Muscle of leg (tissue), 11 donors: ENCODE results near the gene NEURL2. TPM values are rescaled to one million over a fixed set of nuclear protein-coding genes. Genes with fewer than 3 reads are reported as not detected.
A peak's percentile ranks its signal among the peaks of the same experiment; 100 is the strongest.

Experiments used
- DNase-seq: peaks from one replicate; pipeline ENCODE4 v3.0.0; 2013
- H3K27ac ChIP-seq: one replicate; pipeline ENCODE4 v1.5.1; 2013; ENCODE audit warnings: mild to moderate bottlenecking, low read length, control low read depth
- H3K27me3 ChIP-seq: one replicate; pipeline ENCODE4 v1.6.1; 2013; ENCODE audit warnings: low read length; ENCODE audit not compliant: control insufficient read depth, insufficient read depth
- H3K36me3 ChIP-seq: one replicate; pipeline ENCODE4 v1.6.1; 2013; ENCODE audit warnings: low read length; ENCODE audit not compliant: control insufficient read depth, insufficient read depth
- H3K4me1 ChIP-seq: one replicate; pipeline ENCODE4 v1.6.1; 2013; ENCODE audit warnings: low read length; ENCODE audit not compliant: control insufficient read depth, insufficient read depth
- H3K4me3 ChIP-seq: one replicate; pipeline ENCODE4 v1.5.1; 2013; ENCODE audit warnings: low read length, control low read depth
- H3K9me3 ChIP-seq: replicated peaks from 2 replicates; pipeline ENCODE4 v1.6.1; 2013; ENCODE audit warnings: low read depth, low read length; ENCODE audit not compliant: control insufficient read depth
- WGBS: methylation state at CpG from one replicate; pipeline ENCODE4 v1.1.5; 2013; ENCODE audit warnings: missing lambda C conversion rate; ENCODE audit not compliant: insufficient coverage; 5-methylcytosine and 5-hydroxymethylcytosine counted together
- polyA plus RNA-seq, 8 donors: library from polyadenylated mRNA; unstranded; fragments of 120-200 nt; gene quantifications; one replicate each; pipeline versions ENCODE4 v1.2.1 to v1.2.3, GENCODE V29; 2013; ENCODE audit warnings: inconsistent platforms in 1 of 8, low replicate concordance in 1 of 8; ENCODE audit not compliant: insufficient read length in 8 of 8, insufficient read depth in 1 of 8
- total RNA-seq: library from RNA; stranded (reverse); fragments of 120-200 nt; gene quantifications from one replicate; pipeline ENCODE4 v1.2.4, GENCODE V29; 2013

The NEURL2 gene
- total and polyA plus RNA-seq, 9 donors: 10.3 to 18.8 (median 15.4) TPM

DNA sequence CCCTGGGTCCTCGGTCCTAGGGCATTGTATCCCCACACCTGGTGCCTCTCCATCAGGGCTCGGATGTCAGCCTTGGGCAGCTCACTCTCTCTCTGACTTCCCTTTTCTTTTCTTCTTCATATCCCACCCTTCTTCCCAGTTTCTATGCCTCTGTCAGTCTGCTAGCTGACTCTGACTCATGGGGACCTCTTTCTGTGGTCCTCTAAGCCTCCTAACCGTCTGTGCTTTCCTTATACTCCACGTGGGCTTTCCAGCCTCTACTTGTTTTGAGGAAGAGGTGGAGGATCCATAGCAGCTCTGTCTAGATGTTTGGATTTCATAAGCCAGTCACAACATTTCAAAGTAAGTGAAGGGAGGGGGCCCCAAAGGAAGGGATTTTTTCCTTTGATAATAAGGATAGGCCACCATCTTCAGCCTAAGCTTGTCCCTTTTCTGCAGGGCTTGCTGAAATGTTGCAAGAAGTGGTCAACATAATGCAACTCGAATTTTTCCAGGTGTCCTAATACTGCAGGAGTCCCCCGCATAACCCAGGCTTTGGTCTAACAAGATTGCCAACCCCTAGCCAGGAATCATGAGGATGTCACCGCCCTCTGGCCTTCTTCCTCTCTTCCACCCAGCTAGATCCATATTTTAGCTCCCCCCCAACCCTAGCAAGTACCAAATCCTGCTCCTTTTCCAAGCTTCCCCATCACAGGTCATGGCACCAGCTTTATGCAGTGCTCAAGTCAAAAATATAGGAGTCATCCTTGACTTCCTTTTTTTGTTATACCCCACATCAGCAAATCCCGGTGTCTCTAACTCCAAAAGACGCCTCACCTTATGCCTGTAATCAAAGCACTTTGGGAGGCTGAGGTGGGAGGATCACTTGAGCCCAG is 29.7 kb upstream of the NEURL2 start:
- no peak for DNase-seq
- 77% methylated on average over 5 of the region's 9 CpGs for WGBS
- H3K27me3 ChIP-seq: no peaks in the 10 kb centered on the region
- no peaks in the 10 kb centered on the region for H3K9me3 ChIP-seq
- no peaks in the 10 kb centered on the region for H3K36me3 ChIP-seq
- H3K27ac ChIP-seq: peak overlapping the region; percentile 69
- no peak overlapping the region for H3K4me3 ChIP-seq
- peaks cover 50% of the 10 kb centered on the region for H3K4me1 ChIP-seq

GRCh38 chr20:45919542-45920399 is 28.8 kb upstream of the NEURL2 start:
- WGBS: 3% methylated on average over 5 of the region's 11 CpGs
- no peaks in the 10 kb centered on the region for H3K9me3 ChIP-seq
- peaks cover 41% of the 10 kb centered on the region for H3K4me1 ChIP-seq
- H3K4me3 ChIP-seq: no peak overlapping the region
- H3K27ac ChIP-seq: peak overlapping the region; percentile 69
- H3K36me3 ChIP-seq: no peaks in the 10 kb centered on the region
- no peaks in the 10 kb centered on the region for H3K27me3 ChIP-seq
- DNase-seq: peak; percentile 91

GRCh38 chr20:45918779-45919537 is 27.9 kb upstream of the NEURL2 start:
- H3K27me3 ChIP-seq: no peaks in the 10 kb centered on the region
- H3K4me3 ChIP-seq: no peak overlapping the region
- 84% methylated on average over 4 of the region's 12 CpGs for WGBS
- H3K4me1 ChIP-seq: peaks cover 33% of the 10 kb centered on the region
- H3K27ac ChIP-seq: peak overlapping the region; percentile 80
- H3K9me3 ChIP-seq: no peaks in the 10 kb centered on the region
- no peak for DNase-seq
- no peaks in the 10 kb centered on the region for H3K36me3 ChIP-seq

- no peaks in the 10 kb centered on the region for H3K9me3 ChIP-seq
- H3K36me3 ChIP-seq: no peaks in the 10 kb centered on the region
- H3K27ac ChIP-seq: peak overlapping the region; percentile 80
- H3K27me3 ChIP-seq: no peaks in the 10 kb centered on the region
- H3K4me3 ChIP-seq: no peak overlapping the region
- 0% methylated on average over 2 of the region's 5 CpGs for WGBS
- H3K4me1 ChIP-seq: peaks cover 32% of the 10 kb centered on the region
- peak; percentile 74 for DNase-seq
These were observed 27.3 kb upstream of the NEURL2 start for GRCh38 chr20:45918182-45918737.

GRCh38 chr20:45917790-45918141 is 26.8 kb upstream of the NEURL2 start:
- Histone ChIP-seq H3K36me3 (no peaks in the 10 kb centered on the region), H3K27ac (peak overlapping the region; percentile 80), H3K9me3 (no peaks in the 10 kb centered on the region), H3K27me3 (peaks cover under 1% of the 10 kb centered on the region), H3K4me1 (peaks cover 32% of the 10 kb centered on the region), H3K4me3 (no peak overlapping the region)
- DNase-seq: peak; percentile 91
- WGBS: 20% methylated on average over 2 of the region's 5 CpGs

DNA sequence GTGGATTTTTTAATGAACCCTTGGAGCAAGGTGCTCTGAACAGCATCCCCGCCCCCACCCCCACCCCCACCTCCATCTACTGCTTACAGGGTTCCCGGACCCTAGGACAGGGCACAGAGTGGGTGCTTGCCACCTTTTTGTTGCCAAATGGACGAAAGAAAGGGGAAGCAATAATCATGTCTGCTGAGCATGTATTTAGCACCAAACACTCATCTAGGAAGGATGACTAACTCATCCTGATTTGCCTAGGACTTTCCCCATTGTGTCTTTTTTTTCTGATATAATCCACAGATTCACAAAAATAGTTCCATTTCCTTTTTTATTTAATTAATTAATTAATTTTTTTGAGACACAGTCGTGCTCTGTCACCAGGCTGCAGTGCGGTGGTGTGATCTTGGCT is 22.1 kb upstream of the NEURL2 start:
- DNase-seq: no peak
- H3K4me1 ChIP-seq: peaks cover 25% of the 10 kb centered on the region
- WGBS: no CpG with 5 or more reads among the region's 5 CpGs
- H3K9me3 ChIP-seq: no peaks in the 10 kb centered on the region
- no peak overlapping the region for H3K4me3 ChIP-seq
- peaks cover 16% of the 10 kb centered on the region for H3K27me3 ChIP-seq
- H3K36me3 ChIP-seq: no peaks in the 10 kb centered on the region
- no peak overlapping the region for H3K27ac ChIP-seq

GRCh38 chr20:45912344-45912682 is 21.3 kb upstream of the NEURL2 start:
- peak overlapping the region; percentile 31 for H3K4me3 ChIP-seq
- 13% methylated on average over 3 of the region's 4 CpGs for WGBS

GRCh38 chr20:45911486-45912343 is 20.7 kb upstream of the NEURL2 start, which contains the start of gene PLTP:
Gene PLTP, minus strand, starts transcription at chr20:45912155. Its CDS starts 703 bp downstream, at chr20:45911452.
- Histone ChIP-seq H3K27ac (peak within 1 kb of the TSS; percentile 76), H3K36me3 (no peaks in the 10 kb centered on the region), H3K27me3 (peaks cover 16% of the 10 kb centered on the region), H3K4me3 (peak within 1 kb of the TSS; percentile 31), H3K9me3 (no peaks in the 10 kb centered on the region), H3K4me1 (peaks cover 18% of the 10 kb centered on the region)
- peak; percentile 91 for DNase-seq
- under 1% methylated on average over 34 of the region's 58 CpGs for WGBS

More at GRCh38 chr20:45912344-45912682, 21.3 kb upstream of the NEURL2 start:
- Histone ChIP-seq H3K4me1 (peaks cover 18% of the 10 kb centered on the region), H3K27ac (peak overlapping the region; percentile 8), H3K27me3 (peaks cover 16% of the 10 kb centered on the region), H3K9me3 (no peaks in the 10 kb centered on the region), H3K36me3 (no peaks in the 10 kb centered on the region)
- no peak for DNase-seq
